GM23338 (cell line): ENCODE data around the gene DEFB110. TPM values are rescaled to one million over a fixed set of nuclear protein-coding genes. Genes with fewer than 3 reads are reported as not detected.

Source experiments
- ATAC-seq: fragments of 200-7000 bp; cut with Tn5 transposase; 3 replicates; pipeline ENCODE4 v1.9.1; 2020
- DNase-seq: peaks from one replicate; pipeline ENCODE4 v3.0.0-alpha.2; 2015; ENCODE audit warnings: low spot score
- H2AFZ ChIP-seq: fragments of 200-600 bp; sonication (generic); 2 replicates; pipeline ENCODE4 v1.8.0; 2016; ENCODE audit warnings: antibody characterized with exemption, mild to moderate bottlenecking, moderate library complexity
- H3F3A ChIP-seq: fragments of 200-600 bp; sonication (generic); replicated peaks from 2 replicates; pipeline ENCODE4 v1.8.0; 2017; ENCODE audit warnings: antibody characterized with exemption, mixed run types, low read depth
- H3K27ac ChIP-seq: fragments of 200-600 bp; sonication (generic); 2 replicates; pipeline ENCODE4 v1.6.1; 2016; ENCODE audit warnings: low read depth
- H3K27me3 ChIP-seq: fragments of 200-600 bp; sonication (generic); 2 replicates; pipeline ENCODE4 v1.8.0; 2016; ENCODE audit warnings: mild to moderate bottlenecking, mixed run types, moderate library complexity; ENCODE audit not compliant: insufficient read depth
- H3K36me3 ChIP-seq: fragments of 200-600 bp; sonication (generic); 2 replicates; pipeline ENCODE4 v1.8.0; 2016; ENCODE audit warnings: mild to moderate bottlenecking; ENCODE audit not compliant: insufficient read depth
- H3K4me1 ChIP-seq: fragments of 200-600 bp; sonication (generic); 2 replicates; pipeline ENCODE4 v1.8.0; 2016; ENCODE audit warnings: mild to moderate bottlenecking, moderate library complexity; ENCODE audit not compliant: insufficient read depth
- H3K4me2 ChIP-seq: fragments of 200-600 bp; sonication (generic); 2 replicates; pipeline ENCODE4 v1.7.1; 2017; ENCODE audit warnings: mixed run types
- H3K4me3 ChIP-seq: fragments of 200-600 bp; sonication (generic); 2 replicates; pipeline ENCODE4 v1.6.1; 2016; ENCODE audit warnings: mixed run types
- H3K79me2 ChIP-seq: fragments of 200-600 bp; sonication (generic); replicated peaks from 2 replicates; pipeline ENCODE4 v1.8.0; 2017; ENCODE audit warnings: mild to moderate bottlenecking; ENCODE audit not compliant: insufficient read depth
- H3K9me2 ChIP-seq: fragments of 200-600 bp; sonication (generic); 2 replicates; pipeline ENCODE4 v1.8.0; 2017; ENCODE audit not compliant: insufficient read depth
- H4K20me1 ChIP-seq: fragments of 200-600 bp; sonication (generic); replicated peaks from 2 replicates; pipeline ENCODE4 v1.8.0; 2017; ENCODE audit warnings: mild to moderate bottlenecking; ENCODE audit not compliant: insufficient read depth
- H3K27ac Mint-ChIP-seq: 2 replicates; pipeline ENCODE4 v1.8.0; 2020; ENCODE audit warnings: inconsistent platforms, mild to moderate bottlenecking, moderate library complexity, mixed read lengths
- H3K27me3 Mint-ChIP-seq: 3 replicates; pipeline ENCODE4 v1.8.0; 2022; ENCODE audit warnings: low read depth, mild to moderate bottlenecking, moderate library complexity, mixed read lengths, inconsistent platforms; ENCODE audit not compliant: insufficient read depth, poor library complexity
- H3K36me3 Mint-ChIP-seq: 3 replicates; pipeline ENCODE4 v1.8.0; 2021; ENCODE audit warnings: low read depth, mild to moderate bottlenecking, inconsistent platforms, moderate library complexity, mixed read lengths
- H3K4me1 Mint-ChIP-seq: 3 replicates; pipeline ENCODE4 v1.8.0; 2020; ENCODE audit warnings: mild to moderate bottlenecking, inconsistent platforms, mixed read lengths
- H3K4me3 Mint-ChIP-seq: 3 replicates; pipeline ENCODE4 v1.8.0; 2021; ENCODE audit warnings: moderate library complexity, mild to moderate bottlenecking, inconsistent platforms, mixed read lengths
- H3K9me3 Mint-ChIP-seq: 3 replicates; pipeline ENCODE4 v1.8.0; 2020; ENCODE audit warnings: moderate library complexity, mild to moderate bottlenecking, inconsistent platforms, mixed read lengths
- CTCF ChIP-seq, 2 experiments: fragments of 200-600 bp in 1 of 2; sonication (generic) in 1 of 2; conservative IDR thresholded peaks; 2 replicates each; pipeline versions ENCODE4 v1.5.1 to v1.6.1; 2016 to 2017; ENCODE audit warnings: antibody characterized with exemption in 2 of 2, low read depth in 2 of 2, mild to moderate bottlenecking in 2 of 2, moderate library complexity in 1 of 2
- ETS1 ChIP-seq: IDR thresholded peaks from 2 replicates; pipeline ENCODE4 v1.6.1; 2016; ENCODE audit warnings: antibody characterized with exemption
- NANOG ChIP-seq: IDR thresholded peaks from 2 replicates; pipeline ENCODE4 v1.6.1; 2016; ENCODE audit warnings: antibody characterized with exemption, borderline replicate concordance
- REST ChIP-seq: IDR thresholded peaks from one replicate; pipeline ENCODE4 v1.6.1; 2018; ENCODE audit warnings: antibody characterized with exemption; ENCODE audit not compliant: unreplicated experiment
- STAT1 ChIP-seq: IDR thresholded peaks from one replicate; pipeline ENCODE4 v1.6.1; 2016; ENCODE audit warnings: antibody characterized with exemption; ENCODE audit not compliant: unreplicated experiment
- ZNF114 ChIP-seq: fragments of 250-450 bp; sonication (Bioruptor Pico); IDR thresholded peaks from 2 replicates; pipeline ENCODE4 v1.5.0; 2020; ENCODE audit warnings: mild to moderate bottlenecking, moderate library complexity
- ZNF331 ChIP-seq: fragments of 250-450 bp; sonication (Bioruptor Pico); IDR thresholded peaks from 2 replicates; pipeline ENCODE4 v1.5.0; 2020; ENCODE audit warnings: low read depth, mild to moderate bottlenecking, moderate library complexity
- long read RNA-seq: library from polyadenylated mRNA; unstranded; transcript quantifications from one replicate; pipeline ENCODE4 v2.0.0, GENCODE V29; 2020; ENCODE audit not compliant: unreplicated experiment
- polyA plus RNA-seq: library from polyadenylated mRNA; unstranded; fragments of >200 nt; fragmentation: Nextera tagmentation; extraction: Ambion mirVana; gene quantifications from 2 replicates; pipeline ENCODE4 v1.2.1, GENCODE V29; 2016
- total RNA-seq: library from RNA; depleted of rRNA; stranded (reverse); fragments of >200 nt; shearing (Covaris generic); gene quantifications from 2 replicates; pipeline ENCODE4 v1.2.3, GENCODE V29; 2014; rRNA removed

DEFB110 gene
- total RNA-seq (not detected in 2 replicates), polyA plus RNA-seq (not detected in 2 replicates)
- long read RNA-seq, result 0 reads

- Histone ChIP-seq H3K4me2 (no peak within 1 kb of the TSS), H3K27me3 (no peaks in the 10 kb centered on the region), H3K4me3 (no peak within 1 kb of the TSS), H3F3A (no peaks in the 10 kb centered on the region), H4K20me1 (no peaks in the 10 kb centered on the region), H3K9me2 (no peaks in the 10 kb centered on the region), H3K4me1 (no peaks in the 10 kb centered on the region), H3K27ac (no peak within 1 kb of the TSS), H3K79me2 (no peaks in the 10 kb centered on the region), H3K36me3 (no peaks in the 10 kb centered on the region), H2AFZ (no peak within 1 kb of the TSS)
- no peaks in the 10 kb centered on the region for H3K4me1 Mint-ChIP-seq
- peaks cover 2% of the 10 kb centered on the region for H3K27me3 Mint-ChIP-seq
- H3K9me3 Mint-ChIP-seq, result no peaks in the 10 kb centered on the region
- no peak for ATAC-seq
- H3K4me3 Mint-ChIP-seq, result no peak within 1 kb of the TSS
- DNase-seq, result no peak
- no peaks in the 10 kb centered on the region for H3K36me3 Mint-ChIP-seq
- no peak within 1 kb of the TSS for H3K27ac Mint-ChIP-seq
- no peak for TF ChIP-seq ETS1
- no peak for TF ChIP-seq ZNF114
- TF ChIP-seq REST, result no peak
- TF ChIP-seq CTCF (conservative IDR thresholded peaks at IDR 0.05; ENCODE audit: low read depth in 2 of 2), result no peak
Observed at GRCh38 chr6:50021894-50022293, at the start of gene DEFB110. Gene DEFB110 (minus strand): TSS chr6:50021994. CDS start chr6:50021935, 59 bp downstream.

DNA sequence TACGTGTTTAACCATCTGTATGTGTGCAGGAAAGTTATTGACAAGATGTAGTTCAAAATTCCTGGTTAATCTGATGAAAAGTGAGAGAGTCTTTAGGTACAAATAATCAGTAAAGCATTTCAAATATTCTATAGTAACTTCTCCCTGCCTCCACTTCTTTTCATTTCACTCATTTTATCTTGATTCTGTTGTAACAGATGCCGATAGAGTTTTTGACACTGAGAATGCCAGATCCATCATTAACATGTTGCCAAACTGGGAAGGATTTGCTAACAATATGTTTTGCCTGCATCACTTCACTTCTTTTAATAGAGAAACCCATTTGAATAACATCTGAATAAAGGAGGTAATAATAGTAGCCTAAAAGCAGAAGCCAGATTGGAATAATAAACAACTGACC is 48.3 kb upstream of the DEFB110 start:
- H3K27me3 ChIP-seq, result no peaks in the 10 kb centered on the region
- no peak overlapping the region for H3K27ac ChIP-seq
- H2AFZ ChIP-seq, result no peak overlapping the region
- DNase-seq (no peak), ATAC-seq (no peak)
- Mint-ChIP-seq H3K27me3 (peaks cover 2% of the 10 kb centered on the region), H3K4me1 (no peaks in the 10 kb centered on the region), H3K36me3 (no peaks in the 10 kb centered on the region), H3K27ac (no peak overlapping the region), H3K9me3 (no peaks in the 10 kb centered on the region), H3K4me3 (no peak overlapping the region)
- no peaks in the 10 kb centered on the region for H3K79me2 ChIP-seq
- no peaks in the 10 kb centered on the region for H3K4me1 ChIP-seq
- H3K9me2 ChIP-seq, result no peaks in the 10 kb centered on the region
- H4K20me1 ChIP-seq, result no peaks in the 10 kb centered on the region
- no peak overlapping the region for H3K4me2 ChIP-seq
- H3F3A ChIP-seq, result no peaks in the 10 kb centered on the region
- no peak overlapping the region for H3K4me3 ChIP-seq
- no peaks in the 10 kb centered on the region for H3K36me3 ChIP-seq
- no peak for TF ChIP-seq CTCF (conservative IDR thresholded peaks at IDR 0.05; ENCODE audit: low read depth in 2 of 2)
- no peak for TF ChIP-seq ZNF114
- no peak for TF ChIP-seq ZNF331 (CRISPR knock-in tag)
- no peak for TF ChIP-seq NANOG
- no peak for TF ChIP-seq ETS1
- no peak for TF ChIP-seq STAT1
- no peak for TF ChIP-seq REST
